ENCODE measurements around the gene SRGAP1. TPM values are rescaled to one million over a fixed set of nuclear protein-coding genes. Genes with fewer than 3 reads are reported as not detected.

The SRGAP1 gene
- total and polyA plus RNA-seq, 2 of the 8 experiments (the other 6 are each of a cell fraction or from before 2014, with no cell fraction given) = 3.2 to 7.3 TPM

- TF ChIP-seq, protein P1, sequence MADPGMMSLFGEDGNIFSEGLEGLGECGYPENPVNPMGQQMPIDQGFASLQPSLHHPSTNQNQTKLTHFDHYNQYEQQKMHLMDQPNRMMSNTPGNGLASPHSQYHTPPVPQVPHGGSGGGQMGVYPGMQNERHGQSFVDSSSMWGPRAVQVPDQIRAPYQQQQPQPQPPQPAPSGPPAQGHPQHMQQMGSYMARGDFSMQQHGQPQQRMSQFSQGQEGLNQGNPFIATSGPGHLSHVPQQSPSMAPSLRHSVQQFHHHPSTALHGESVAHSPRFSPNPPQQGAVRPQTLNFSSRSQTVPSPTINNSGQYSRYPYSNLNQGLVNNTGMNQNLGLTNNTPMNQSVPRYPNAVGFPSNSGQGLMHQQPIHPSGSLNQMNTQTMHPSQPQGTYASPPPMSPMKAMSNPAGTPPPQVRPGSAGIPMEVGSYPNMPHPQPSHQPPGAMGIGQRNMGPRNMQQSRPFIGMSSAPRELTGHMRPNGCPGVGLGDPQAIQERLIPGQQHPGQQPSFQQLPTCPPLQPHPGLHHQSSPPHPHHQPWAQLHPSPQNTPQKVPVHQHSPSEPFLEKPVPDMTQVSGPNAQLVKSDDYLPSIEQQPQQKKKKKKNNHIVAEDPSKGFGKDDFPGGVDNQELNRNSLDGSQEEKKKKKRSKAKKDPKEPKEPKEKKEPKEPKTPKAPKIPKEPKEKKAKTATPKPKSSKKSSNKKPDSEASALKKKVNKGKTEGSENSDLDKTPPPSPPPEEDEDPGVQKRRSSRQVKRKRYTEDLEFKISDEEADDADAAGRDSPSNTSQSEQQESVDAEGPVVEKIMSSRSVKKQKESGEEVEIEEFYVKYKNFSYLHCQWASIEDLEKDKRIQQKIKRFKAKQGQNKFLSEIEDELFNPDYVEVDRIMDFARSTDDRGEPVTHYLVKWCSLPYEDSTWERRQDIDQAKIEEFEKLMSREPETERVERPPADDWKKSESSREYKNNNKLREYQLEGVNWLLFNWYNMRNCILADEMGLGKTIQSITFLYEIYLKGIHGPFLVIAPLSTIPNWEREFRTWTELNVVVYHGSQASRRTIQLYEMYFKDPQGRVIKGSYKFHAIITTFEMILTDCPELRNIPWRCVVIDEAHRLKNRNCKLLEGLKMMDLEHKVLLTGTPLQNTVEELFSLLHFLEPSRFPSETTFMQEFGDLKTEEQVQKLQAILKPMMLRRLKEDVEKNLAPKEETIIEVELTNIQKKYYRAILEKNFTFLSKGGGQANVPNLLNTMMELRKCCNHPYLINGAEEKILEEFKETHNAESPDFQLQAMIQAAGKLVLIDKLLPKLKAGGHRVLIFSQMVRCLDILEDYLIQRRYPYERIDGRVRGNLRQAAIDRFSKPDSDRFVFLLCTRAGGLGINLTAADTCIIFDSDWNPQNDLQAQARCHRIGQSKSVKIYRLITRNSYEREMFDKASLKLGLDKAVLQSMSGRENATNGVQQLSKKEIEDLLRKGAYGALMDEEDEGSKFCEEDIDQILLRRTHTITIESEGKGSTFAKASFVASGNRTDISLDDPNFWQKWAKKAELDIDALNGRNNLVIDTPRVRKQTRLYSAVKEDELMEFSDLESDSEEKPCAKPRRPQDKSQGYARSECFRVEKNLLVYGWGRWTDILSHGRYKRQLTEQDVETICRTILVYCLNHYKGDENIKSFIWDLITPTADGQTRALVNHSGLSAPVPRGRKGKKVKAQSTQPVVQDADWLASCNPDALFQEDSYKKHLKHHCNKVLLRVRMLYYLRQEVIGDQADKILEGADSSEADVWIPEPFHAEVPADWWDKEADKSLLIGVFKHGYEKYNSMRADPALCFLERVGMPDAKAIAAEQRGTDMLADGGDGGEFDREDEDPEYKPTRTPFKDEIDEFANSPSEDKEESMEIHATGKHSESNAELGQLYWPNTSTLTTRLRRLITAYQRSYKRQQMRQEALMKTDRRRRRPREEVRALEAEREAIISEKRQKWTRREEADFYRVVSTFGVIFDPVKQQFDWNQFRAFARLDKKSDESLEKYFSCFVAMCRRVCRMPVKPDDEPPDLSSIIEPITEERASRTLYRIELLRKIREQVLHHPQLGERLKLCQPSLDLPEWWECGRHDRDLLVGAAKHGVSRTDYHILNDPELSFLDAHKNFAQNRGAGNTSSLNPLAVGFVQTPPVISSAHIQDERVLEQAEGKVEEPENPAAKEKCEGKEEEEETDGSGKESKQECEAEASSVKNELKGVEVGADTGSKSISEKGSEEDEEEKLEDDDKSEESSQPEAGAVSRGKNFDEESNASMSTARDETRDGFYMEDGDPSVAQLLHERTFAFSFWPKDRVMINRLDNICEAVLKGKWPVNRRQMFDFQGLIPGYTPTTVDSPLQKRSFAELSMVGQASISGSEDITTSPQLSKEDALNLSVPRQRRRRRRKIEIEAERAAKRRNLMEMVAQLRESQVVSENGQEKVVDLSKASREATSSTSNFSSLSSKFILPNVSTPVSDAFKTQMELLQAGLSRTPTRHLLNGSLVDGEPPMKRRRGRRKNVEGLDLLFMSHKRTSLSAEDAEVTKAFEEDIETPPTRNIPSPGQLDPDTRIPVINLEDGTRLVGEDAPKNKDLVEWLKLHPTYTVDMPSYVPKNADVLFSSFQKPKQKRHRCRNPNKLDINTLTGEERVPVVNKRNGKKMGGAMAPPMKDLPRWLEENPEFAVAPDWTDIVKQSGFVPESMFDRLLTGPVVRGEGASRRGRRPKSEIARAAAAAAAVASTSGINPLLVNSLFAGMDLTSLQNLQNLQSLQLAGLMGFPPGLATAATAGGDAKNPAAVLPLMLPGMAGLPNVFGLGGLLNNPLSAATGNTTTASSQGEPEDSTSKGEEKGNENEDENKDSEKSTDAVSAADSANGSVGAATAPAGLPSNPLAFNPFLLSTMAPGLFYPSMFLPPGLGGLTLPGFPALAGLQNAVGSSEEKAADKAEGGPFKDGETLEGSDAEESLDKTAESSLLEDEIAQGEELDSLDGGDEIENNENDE (IDR thresholded peaks at IDR 0.05; ENCODE audit: insufficient replicate concordance, low read length) = no peak
Measured at GRCh38 chr12:63944586-63945228, 100.2 kb downstream of the SRGAP1 start (continued).
